OCI-LY3 (cell line): ENCODE measurements around the gene XRCC2.
"Not testable (repeated sequence)": the region's sequence is repeated elsewhere in the genome, so short reads cannot be mapped to it uniquely, and the experiment has no call there.

Experiments used
- EZH2phosphoT487 ChIP-seq: fragments of 200-600 bp; shearing (Covaris generic); IDR thresholded peaks from 2 replicates; pipeline ENCODE4 v1.6.1; 2018; ENCODE audit warnings: antibody characterized with exemption, mixed run types, low read depth
- TF ChIP-seq, protein P1 (sequence below): fragments of 200-600, 300-600 bp; sonication (generic); IDR thresholded peaks from 2 replicates; pipeline ENCODE4 v1.5.1; 2014; ENCODE audit warnings: antibody characterized with exemption, low read length, low read depth

DNA sequence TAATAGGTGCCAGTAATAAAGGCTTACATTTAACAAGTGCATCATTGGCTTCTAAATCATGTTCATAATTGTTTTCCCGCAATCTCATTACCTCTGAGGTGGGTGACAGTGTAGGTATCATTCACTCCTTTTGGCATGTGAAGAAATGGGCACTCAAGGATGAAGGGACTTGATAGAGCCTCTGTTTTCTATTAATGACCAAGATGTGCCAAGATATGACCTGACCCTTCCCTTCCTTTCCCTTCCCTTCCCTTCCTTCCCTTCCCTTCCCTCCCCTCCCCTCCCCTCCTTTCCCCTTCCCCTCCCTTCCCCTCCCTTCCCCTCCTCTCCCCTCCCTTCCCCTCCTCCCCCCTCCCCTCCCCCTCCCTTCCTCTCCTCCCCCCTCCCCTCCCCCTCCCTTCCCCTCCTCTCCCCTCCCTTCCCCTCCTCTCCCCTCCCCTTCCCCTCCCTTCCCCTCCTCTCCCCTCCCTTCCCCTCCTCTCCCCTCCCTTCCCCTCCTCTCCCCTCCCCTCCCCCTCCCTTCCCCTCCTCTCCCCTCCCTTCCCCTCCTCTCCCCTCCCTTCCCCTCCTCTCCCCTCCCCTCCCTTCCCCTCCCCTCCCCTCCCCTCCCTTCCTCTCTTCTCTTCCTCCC, 36.6 kb upstream of the XRCC2 start:
- TF ChIP-seq, protein P1, sequence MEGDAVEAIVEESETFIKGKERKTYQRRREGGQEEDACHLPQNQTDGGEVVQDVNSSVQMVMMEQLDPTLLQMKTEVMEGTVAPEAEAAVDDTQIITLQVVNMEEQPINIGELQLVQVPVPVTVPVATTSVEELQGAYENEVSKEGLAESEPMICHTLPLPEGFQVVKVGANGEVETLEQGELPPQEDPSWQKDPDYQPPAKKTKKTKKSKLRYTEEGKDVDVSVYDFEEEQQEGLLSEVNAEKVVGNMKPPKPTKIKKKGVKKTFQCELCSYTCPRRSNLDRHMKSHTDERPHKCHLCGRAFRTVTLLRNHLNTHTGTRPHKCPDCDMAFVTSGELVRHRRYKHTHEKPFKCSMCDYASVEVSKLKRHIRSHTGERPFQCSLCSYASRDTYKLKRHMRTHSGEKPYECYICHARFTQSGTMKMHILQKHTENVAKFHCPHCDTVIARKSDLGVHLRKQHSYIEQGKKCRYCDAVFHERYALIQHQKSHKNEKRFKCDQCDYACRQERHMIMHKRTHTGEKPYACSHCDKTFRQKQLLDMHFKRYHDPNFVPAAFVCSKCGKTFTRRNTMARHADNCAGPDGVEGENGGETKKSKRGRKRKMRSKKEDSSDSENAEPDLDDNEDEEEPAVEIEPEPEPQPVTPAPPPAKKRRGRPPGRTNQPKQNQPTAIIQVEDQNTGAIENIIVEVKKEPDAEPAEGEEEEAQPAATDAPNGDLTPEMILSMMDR, result not testable (repeated sequence)
- TF ChIP-seq EZH2phosphoT487, result not testable (repeated sequence)
